Trophoblast cell (in vitro differentiated cells and primary cell): ENCODE results near the gene MAP2K7.
"Not testable (repeated sequence)": the region's sequence is repeated elsewhere in the genome, so short reads cannot be mapped to it uniquely, and the experiment has no call there.

ENCODE experiments used
- DNase-seq, 2 donors: peaks; one replicate each; pipeline ENCODE4 v3.0.0-alpha.2; 2016
- H2AFZ ChIP-seq: 2 replicates; pipeline ENCODE4 v1.6.1; 2013; ENCODE audit warnings: low read length, moderate library complexity, mild to moderate bottlenecking; ENCODE audit not compliant: insufficient read depth, poor library complexity
- H2AK5ac ChIP-seq: 2 replicates; pipeline ENCODE4 v1.6.1; 2013; ENCODE audit warnings: mild to moderate bottlenecking, low read length
- H2BK120ac ChIP-seq: 2 replicates; pipeline ENCODE4 v1.6.1; 2013; ENCODE audit warnings: low read length, mild to moderate bottlenecking, moderate library complexity; ENCODE audit not compliant: insufficient read depth, poor library complexity
- H2BK12ac ChIP-seq: 2 replicates; pipeline ENCODE4 v1.6.1; 2013; ENCODE audit warnings: mild to moderate bottlenecking, low read length, moderate library complexity
- H2BK5ac ChIP-seq: 2 replicates; pipeline ENCODE4 v1.6.1; 2013; ENCODE audit warnings: low read length, low read depth, moderate library complexity, mild to moderate bottlenecking; ENCODE audit not compliant: poor library complexity
- H3K14ac ChIP-seq: 2 replicates; pipeline ENCODE4 v1.6.1; 2013; ENCODE audit warnings: mild to moderate bottlenecking, low read length
- H3K18ac ChIP-seq: 2 replicates; pipeline ENCODE4 v1.6.1; 2013; ENCODE audit warnings: mild to moderate bottlenecking, low read length
- H3K23ac ChIP-seq: 2 replicates; pipeline ENCODE4 v1.6.1; 2013; ENCODE audit warnings: low read length
- H3K27ac ChIP-seq: 2 replicates; pipeline ENCODE4 v1.5.1; 2013; ENCODE audit warnings: low read depth, mild to moderate bottlenecking, inconsistent platforms, low read length, moderate library complexity
- H3K27me3 ChIP-seq: 2 replicates; pipeline ENCODE4 v1.6.1; 2013; ENCODE audit warnings: inconsistent platforms, mild to moderate bottlenecking, low read length, moderate library complexity; ENCODE audit not compliant: insufficient read depth
- H3K36me3 ChIP-seq, 2 experiments: 1 replicate in 1 of 2; 2 replicates in 1 of 2; pipeline ENCODE4 v1.6.1; 2013; ENCODE audit warnings: low read length in 2 of 2, mild to moderate bottlenecking in 2 of 2, moderate library complexity in 1 of 2; ENCODE audit not compliant: insufficient read depth in 2 of 2, control insufficient read depth in 1 of 2
- H3K4ac ChIP-seq: 2 replicates; pipeline ENCODE4 v1.6.1; 2013; ENCODE audit warnings: low read depth, mild to moderate bottlenecking, low read length, moderate library complexity
- H3K4me1 ChIP-seq, 2 experiments: 1 replicate in 1 of 2; 2 replicates in 1 of 2; pipeline ENCODE4 v1.6.1; 2013; ENCODE audit warnings: low read length in 2 of 2, mild to moderate bottlenecking in 2 of 2, moderate library complexity in 1 of 2; ENCODE audit not compliant: insufficient read depth in 2 of 2, control insufficient read depth in 1 of 2
- H3K4me2 ChIP-seq: 2 replicates; pipeline ENCODE4 v1.6.1; 2013; ENCODE audit warnings: inconsistent platforms, mild to moderate bottlenecking, low read length, moderate library complexity
- H3K4me3 ChIP-seq: 2 replicates; pipeline ENCODE4 v1.5.1; 2013; ENCODE audit warnings: mild to moderate bottlenecking, low read depth, low read length, inconsistent platforms
- H3K79me1 ChIP-seq: one replicate; pipeline ENCODE4 v1.6.1; 2013; ENCODE audit warnings: low read length
- H3K79me2 ChIP-seq: 2 replicates; pipeline ENCODE4 v1.6.1; 2013; ENCODE audit warnings: low read length, mild to moderate bottlenecking; ENCODE audit not compliant: control insufficient read depth, insufficient read depth, poor library complexity
- H3K9ac ChIP-seq: 2 replicates; pipeline ENCODE4 v1.6.1; 2013; ENCODE audit warnings: mild to moderate bottlenecking, low read length
- H3K9me3 ChIP-seq: 2 replicates; pipeline ENCODE4 v1.6.1; 2013; ENCODE audit warnings: low read depth, mild to moderate bottlenecking, control low read depth, inconsistent platforms, low read length; ENCODE audit not compliant: insufficient read depth
- H4K12ac ChIP-seq: 2 replicates; pipeline ENCODE4 v1.6.1; 2013; ENCODE audit warnings: low read depth, mild to moderate bottlenecking, low read length, moderate library complexity
- H4K8ac ChIP-seq: 2 replicates; pipeline ENCODE4 v1.6.1; 2013; ENCODE audit warnings: low read depth, mild to moderate bottlenecking, low read length, moderate library complexity
- H4K91ac ChIP-seq: one replicate; pipeline ENCODE4 v1.6.1; 2013; ENCODE audit warnings: low read depth, mild to moderate bottlenecking, low read length, moderate library complexity
- WGBS: extraction: QIAGEN DNeasy Blood & Tissue Kit; methylation state at CpG from one replicate; pipeline ENCODE4 v1.1.7; 2013; ENCODE audit warnings: missing lambda C conversion rate; ENCODE audit not compliant: insufficient read length, insufficient coverage; ENCODE audit errors: extremely low coverage; 5-methylcytosine and 5-hydroxymethylcytosine counted together

The MAP2K7 gene

GRCh38 chr19:7857727-7858108 is 46.0 kb upstream of the MAP2K7 start:
- Histone ChIP-seq H3K36me3 (no peaks in the 10 kb centered on the region), H4K91ac (no peak overlapping the region), H4K8ac (no peak overlapping the region), H4K12ac (no peak overlapping the region), H2AFZ (no peak overlapping the region), H3K4me1 (peaks cover 0 to 13% of the 10 kb centered on the region in 2 experiments), H3K9me3 (peaks cover 4% of the 10 kb centered on the region), H2BK120ac (no peak overlapping the region), H3K18ac (no peak overlapping the region), H3K4ac (no peak overlapping the region), H2BK12ac (no peak overlapping the region), H3K79me1 (no peaks in the 10 kb centered on the region), H2AK5ac (no peak overlapping the region), H3K9ac (no peak overlapping the region), H3K4me2 (no peak overlapping the region), H3K4me3 (no peak overlapping the region), H3K27me3 (peaks cover 6% of the 10 kb centered on the region), H3K14ac (no peak overlapping the region), H3K27ac (no peak overlapping the region), H2BK5ac (no peak overlapping the region), H3K23ac (no peak overlapping the region), H3K79me2 (no peaks in the 10 kb centered on the region)
- no CpG with 5 or more reads among the region's 8 CpGs for WGBS
- no peak for DNase-seq

- no peak overlapping the region for H2BK5ac ChIP-seq
- H4K12ac ChIP-seq: no peak overlapping the region
- H2AFZ ChIP-seq: no peak overlapping the region
- no peak overlapping the region for H2BK12ac ChIP-seq
- no peak overlapping the region for H3K9ac ChIP-seq
- no peak overlapping the region for H2AK5ac ChIP-seq
- H3K18ac ChIP-seq: no peak overlapping the region
- H3K27ac ChIP-seq: no peak overlapping the region
- no peaks in the 10 kb centered on the region for H3K79me2 ChIP-seq
- H3K36me3 ChIP-seq: no peaks in the 10 kb centered on the region
- H3K9me3 ChIP-seq: peaks cover 4% of the 10 kb centered on the region
- no peak overlapping the region for H3K4me3 ChIP-seq
- WGBS: no CpG with 5 or more reads among the region's 29 CpGs
- peak overlapping the region; percentile 25 for H3K4me2 ChIP-seq
- H3K4me1 ChIP-seq: peaks cover 0 to 15% of the 10 kb centered on the region in 2 experiments
- peaks cover 8% of the 10 kb centered on the region for H3K27me3 ChIP-seq
- H2BK120ac ChIP-seq: no peak overlapping the region
- H4K8ac ChIP-seq: no peak overlapping the region
- H4K91ac ChIP-seq: no peak overlapping the region
- no peak overlapping the region for H3K14ac ChIP-seq
- DNase-seq: no peak
- no peak overlapping the region for H3K23ac ChIP-seq
- H3K4ac ChIP-seq: no peak overlapping the region
- no peaks in the 10 kb centered on the region for H3K79me1 ChIP-seq
Measured at GRCh38 chr19:7858109-7858770, 45.4 kb upstream of the MAP2K7 start.

GRCh38 chr19:7859087-7859486 is 44.6 kb upstream of the MAP2K7 start:
- H3K4me3 ChIP-seq, H3K36me3 ChIP-seq: not testable (repeated sequence)

GRCh38 chr19:7859831-7860713 is 43.6 kb upstream of the MAP2K7 start:
- Histone ChIP-seq H3K27me3 (peaks cover 24% of the 10 kb centered on the region), H3K18ac (no peak overlapping the region), H2AFZ (no peak overlapping the region), H4K8ac (no peak overlapping the region), H3K4me2 (no peak overlapping the region), H3K79me1 (no peaks in the 10 kb centered on the region), H3K4me3 (no peak overlapping the region), H3K27ac (no peak overlapping the region), H3K9me3 (peaks cover 4% of the 10 kb centered on the region), H3K9ac (no peak overlapping the region), H3K79me2 (no peaks in the 10 kb centered on the region), H3K23ac (no peak overlapping the region), H2BK5ac (no peak overlapping the region), H2AK5ac (no peak overlapping the region), H2BK12ac (no peak overlapping the region), H2BK120ac (no peak overlapping the region), H4K91ac (no peak overlapping the region), H3K4me1 (peaks cover 0 to 13% of the 10 kb centered on the region in 2 experiments), H3K14ac (no peak overlapping the region), H3K36me3 (no peaks in the 10 kb centered on the region), H3K4ac (no peak overlapping the region), H4K12ac (no peak overlapping the region)
- no CpG with 5 or more reads among the region's 22 CpGs for WGBS
- DNase-seq: no peak

More at GRCh38 chr19:7859087-7859486, 44.6 kb upstream of the MAP2K7 start:
- H3K79me2 ChIP-seq, H3K14ac ChIP-seq, H3K4me2 ChIP-seq, H2AFZ ChIP-seq, H3K9me3 ChIP-seq, H3K27ac ChIP-seq, H4K12ac ChIP-seq, DNase-seq, H2BK12ac ChIP-seq, H3K9ac ChIP-seq, H3K4ac ChIP-seq, H2AK5ac ChIP-seq, H3K18ac ChIP-seq, H2BK120ac ChIP-seq, H4K91ac ChIP-seq, H4K8ac ChIP-seq, H3K23ac ChIP-seq, H2BK5ac ChIP-seq, H3K79me1 ChIP-seq: not testable (repeated sequence)
- peaks cover 16% of the 10 kb centered on the region for H3K27me3 ChIP-seq
- H3K4me1 ChIP-seq: peaks cover 0 to 13% of the 10 kb centered on the region in 2 experiments
- WGBS: no CpG with 5 or more reads among the region's 8 CpGs
